GM11168 (cell line): ENCODE results near the gene HAO2.
"Not testable (repeated sequence)": the region's sequence is repeated elsewhere in the genome, so short reads cannot be mapped to it uniquely, and the experiment has no call there.

Experiments used
- in situ Hi-C: fragments of 300-500 bp; cut with MboI; formaldehyde crosslinking; loops from one replicate; pipeline ENCODE4 v1.12.0; 2022; ENCODE audit warnings: low sequenced_read_pairs; ENCODE audit not compliant: unreplicated experiment

HAO2 gene

DNA sequence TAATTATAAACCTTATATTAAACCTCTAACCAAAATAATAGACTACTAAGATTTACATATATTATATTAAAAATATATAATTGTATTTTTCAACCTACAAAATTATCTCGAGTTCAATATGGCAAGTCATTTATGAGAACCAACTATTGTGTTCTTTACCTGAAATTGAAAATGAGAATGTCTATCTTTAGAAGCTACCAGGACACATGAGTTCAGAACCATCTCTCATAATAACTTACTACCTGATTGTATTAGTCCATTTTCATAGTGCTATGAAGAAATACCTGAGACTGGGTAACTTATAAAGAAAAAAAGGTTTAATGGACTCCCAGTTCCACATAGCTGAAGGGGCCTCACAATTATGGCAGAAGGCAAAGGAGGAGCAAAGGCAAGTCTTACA is 6.8 kb downstream of the HAO2 start:
- in situ Hi-C loops: no loop called here

DNA sequence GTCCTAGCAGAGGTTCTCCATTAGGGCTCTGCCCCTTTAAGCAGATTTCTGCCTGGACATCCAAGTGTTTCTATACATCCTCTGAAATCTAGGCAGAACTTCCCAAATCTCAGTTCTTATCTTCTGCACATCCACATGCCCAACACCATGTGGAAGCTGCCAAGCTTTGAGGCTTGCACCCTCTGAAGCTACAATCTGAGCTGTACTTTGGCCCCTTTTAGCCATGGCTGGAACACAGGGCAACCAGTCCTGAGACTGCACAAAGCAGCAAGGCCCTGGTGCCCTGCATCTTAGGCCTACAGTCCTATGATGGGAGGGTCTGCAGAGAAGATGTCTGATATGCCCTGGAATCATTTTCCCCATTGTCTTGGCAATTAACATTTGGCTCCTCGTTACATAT is 8.0 kb downstream of the HAO2 start:
- in situ Hi-C loops: no loop called here

DNA sequence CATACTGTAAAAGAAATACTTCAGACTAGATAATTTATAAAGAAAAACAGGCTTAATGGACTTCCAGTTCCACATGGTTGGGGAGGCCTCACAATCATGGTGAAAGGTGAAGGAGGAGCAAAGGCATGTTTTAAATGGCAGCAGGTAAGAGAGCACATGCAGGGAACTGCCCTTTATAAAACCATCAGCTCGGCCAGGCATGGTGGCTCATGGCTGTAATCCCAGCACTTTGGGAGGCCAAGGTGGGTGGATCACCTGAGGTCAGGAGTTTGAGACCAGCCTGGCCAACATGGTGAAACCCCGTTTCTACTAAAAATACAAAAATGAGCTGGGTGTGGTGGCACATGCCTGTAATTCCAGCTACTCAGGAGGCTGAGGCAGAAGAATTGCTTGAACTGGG is 9.0 kb downstream of the HAO2 start:
- in situ Hi-C loops: not testable (repeated sequence)

DNA sequence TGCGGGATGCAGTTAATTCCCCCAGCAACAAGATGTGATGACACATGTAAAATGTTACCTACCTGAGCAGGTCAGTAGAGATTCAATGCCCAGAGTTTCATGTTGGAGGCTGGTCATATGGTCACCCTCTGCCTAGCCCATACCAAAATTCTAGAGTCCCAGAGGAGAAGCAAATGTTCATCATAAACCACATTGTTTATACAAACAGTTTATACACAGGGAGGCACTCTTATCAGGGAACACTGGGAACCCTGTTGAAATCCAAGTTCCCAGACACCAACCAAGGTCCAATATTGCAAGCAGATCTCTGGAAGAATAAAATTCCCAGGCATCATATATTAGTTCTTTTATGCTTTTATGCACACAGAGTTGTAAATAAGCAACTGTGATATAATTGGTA is 10.5 kb downstream of the HAO2 start:
- in situ Hi-C loops: no loop called here

DNA sequence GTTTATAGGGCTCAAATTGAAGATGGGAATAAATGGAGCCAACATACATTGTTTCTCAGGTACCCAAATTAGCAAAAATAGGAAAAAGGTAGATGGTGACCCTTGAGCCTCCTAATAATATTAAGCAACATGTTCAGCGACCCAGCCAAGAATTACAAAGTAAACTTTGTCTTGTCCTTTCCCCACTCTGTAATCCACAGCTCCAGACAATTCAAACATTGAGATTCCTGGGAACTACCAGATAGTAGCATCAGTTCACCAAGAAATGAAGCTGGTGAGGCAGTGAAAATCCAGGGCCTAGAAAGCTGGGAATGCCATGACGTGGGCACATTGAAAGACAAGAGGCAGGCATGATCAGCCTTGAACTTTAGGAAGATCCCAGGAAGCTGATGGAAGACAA is 11.7 kb downstream of the HAO2 start:
- in situ Hi-C loops: no loop called here

DNA sequence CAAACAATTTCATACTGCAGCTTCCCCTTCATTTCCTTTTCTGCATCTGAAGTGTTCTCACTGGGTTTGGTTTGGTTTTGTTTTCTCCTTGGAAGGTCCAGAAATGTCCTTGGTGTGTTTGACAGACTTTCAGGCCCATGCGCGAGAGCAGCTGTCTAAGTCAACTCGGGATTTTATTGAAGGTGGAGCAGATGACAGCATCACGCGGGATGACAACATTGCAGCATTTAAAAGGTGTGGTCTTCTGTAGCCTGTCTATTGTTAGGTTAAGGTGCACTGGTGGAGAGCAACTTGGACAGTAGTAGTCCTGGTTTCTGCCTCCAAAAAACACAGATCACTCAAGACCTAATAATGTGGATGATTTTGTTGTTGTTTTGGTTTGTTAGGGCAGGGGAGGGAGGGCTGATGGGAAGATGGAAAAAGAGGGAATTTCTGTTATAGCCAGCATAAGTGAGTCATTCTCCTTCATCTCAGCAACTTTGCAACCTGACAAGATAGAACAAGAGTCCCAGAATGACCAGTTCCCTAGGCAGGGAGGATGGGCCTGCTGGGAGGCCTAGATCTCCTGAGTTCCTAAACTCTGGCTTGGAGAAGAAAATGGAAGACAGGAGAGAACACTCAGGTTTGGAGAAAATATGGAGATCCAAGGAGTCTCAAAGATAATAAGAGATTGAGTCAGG is 12.5 kb downstream of the HAO2 start:
- in situ Hi-C loops: no loop called here

DNA sequence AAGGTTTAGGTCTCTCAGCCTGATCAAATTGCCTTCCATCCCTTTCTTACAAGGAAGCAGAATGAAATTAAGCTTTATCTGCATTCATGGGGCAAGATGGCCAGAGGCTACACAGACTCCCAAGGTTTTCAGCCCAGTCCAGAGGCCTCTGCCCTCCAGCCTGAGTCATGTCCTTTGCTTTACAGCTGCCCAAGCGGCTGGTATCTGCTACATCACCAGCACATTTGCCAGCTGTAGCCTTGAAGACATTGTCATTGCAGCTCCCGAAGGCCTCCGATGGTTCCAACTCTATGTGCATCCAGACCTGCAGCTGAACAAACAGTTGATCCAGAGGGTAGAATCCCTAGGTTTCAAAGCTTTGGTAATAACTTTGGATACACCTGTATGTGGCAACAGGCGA is 16.0 kb downstream of the HAO2 start:
- in situ Hi-C loops: no loop called here

DNA sequence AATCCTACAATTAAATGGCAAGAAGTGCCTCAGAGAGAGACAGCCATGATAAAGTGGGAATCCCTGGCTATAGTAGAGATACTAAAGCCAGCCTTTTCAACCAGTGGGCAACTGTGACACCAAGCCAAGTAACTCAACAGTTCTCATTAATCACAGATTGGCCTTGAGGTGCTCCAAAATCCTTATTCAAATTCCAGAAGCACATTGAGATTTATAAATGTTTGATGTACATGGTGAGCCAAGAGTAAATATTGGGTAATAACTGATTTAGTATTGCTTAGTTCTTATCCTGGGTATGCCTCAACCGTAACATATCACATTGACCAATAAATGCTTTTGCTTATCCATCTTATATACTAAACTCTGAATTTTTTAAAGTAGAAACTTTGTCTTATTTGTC is 17.1 kb downstream of the HAO2 start:
- in situ Hi-C loops: no loop called here

DNA sequence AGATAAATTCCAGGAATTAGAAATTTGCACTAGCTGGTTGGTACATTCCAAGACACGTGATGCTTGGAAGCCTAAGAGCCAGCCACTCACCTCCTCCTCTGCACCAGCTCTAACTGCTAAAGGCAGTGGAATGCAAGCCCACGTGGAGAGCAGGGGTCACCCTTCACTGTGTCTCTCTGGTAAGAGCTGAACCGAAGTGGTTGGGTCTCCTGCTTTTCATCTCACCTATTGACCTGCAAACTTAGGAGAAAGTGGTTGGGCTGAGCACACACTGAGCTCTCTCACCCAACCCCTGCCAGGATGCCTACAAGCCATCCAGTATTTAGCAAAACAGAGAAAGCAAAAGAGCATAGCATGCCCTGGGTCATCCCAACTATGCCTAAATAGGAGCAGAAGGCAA is 19.3 kb downstream of the HAO2 start:
- in situ Hi-C loops: no loop called here

DNA sequence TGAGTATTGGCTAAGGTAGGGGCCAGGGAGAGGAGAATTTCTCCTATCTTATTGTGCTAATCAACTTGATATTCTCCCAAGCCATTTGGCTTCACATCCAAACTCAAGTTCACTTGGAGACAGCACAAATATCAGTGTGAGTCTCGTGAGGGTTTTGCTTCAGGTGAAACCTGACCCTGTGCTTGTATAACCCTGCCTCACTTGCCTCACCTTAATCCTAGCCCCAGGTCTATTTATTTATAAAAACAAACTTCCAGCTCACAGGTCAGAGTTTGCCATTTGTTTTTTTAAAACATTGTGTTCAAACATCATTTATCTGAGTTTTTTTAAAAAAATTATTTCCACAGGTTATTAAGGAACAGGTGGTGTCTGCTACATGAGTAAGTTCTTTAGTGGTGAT is 19.9 kb downstream of the HAO2 start:
- in situ Hi-C loops: no loop called here

DNA sequence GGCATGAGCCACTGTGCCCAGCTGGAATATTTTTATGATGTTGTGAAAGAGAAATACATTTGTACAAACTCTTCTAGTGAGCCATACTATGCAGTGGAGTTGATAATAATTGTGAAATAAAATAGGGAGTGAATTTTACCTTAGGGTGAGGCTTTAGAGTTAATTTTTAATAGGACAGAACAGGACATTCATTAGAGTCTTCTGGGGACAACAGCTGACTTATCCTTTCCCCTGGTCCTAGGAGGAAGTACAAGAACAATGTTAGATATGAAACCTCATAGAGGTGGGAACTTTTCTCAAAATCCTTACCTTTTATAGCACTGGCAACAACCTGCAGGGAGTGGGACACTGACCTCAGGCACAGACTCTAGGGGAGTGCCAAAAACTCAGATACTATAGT is 21.9 kb downstream of the HAO2 start:
- in situ Hi-C loops: no loop called here

DNA sequence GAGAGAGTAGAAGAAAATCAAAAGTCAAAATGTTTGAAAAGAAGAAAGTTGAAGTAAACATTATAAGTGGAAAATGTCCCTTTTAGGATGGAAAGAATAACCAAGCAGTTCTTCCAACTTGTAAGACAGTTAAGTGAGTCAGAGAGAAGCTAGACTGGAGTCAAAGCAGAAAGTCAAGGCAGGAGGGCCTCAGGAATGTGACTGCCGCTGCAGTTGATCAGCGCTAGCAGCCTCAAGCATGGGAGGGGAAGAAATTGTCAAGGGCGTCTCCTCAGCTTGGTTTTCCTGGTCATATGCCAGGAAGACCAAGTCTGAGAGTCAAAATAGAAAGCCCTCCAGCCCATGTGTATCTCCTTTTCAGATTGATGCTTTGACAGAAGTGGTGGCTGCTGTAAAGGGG is 23.2 kb downstream of the HAO2 start:
- in situ Hi-C loops: no loop called here

DNA sequence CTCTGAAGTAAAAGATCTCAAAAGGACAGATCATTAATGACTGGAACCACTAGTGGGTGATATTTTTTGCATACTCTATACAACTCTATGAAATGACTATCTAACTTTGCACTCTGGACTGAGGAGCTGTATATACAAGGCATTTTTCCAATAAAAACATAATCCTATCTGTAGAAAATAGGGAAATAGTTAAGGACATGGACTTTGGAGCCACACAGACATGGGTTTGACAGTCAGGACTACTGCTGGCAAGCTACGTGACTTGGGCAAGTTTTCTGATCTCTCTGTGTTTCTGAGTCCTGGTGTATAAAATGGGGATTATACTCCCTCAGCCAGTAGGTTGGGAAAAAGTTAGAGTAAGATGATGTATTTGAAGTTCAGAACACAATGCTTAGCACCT is 25.5 kb downstream of the HAO2 start:
- in situ Hi-C loops: no loop called here

DNA sequence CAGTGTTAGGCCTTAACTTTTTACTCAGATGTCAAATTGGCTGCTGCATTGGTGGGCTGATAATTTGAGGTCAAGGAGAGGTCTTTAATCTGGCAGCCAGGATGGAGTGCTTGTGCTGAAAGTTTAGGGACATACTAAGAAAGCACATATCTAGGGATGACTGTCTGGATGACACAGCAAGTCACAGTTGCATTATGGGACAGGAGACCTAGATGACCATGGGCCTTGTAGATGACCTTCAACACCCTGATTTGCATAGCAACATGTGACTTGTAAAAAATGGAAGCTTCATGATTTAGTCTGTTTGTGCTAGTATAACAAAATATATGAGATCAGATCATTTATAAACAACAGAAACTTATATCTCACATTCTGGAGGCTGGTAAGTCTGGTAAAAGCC is 28.4 kb downstream of the HAO2 start:
- in situ Hi-C loops: no loop called here

DNA sequence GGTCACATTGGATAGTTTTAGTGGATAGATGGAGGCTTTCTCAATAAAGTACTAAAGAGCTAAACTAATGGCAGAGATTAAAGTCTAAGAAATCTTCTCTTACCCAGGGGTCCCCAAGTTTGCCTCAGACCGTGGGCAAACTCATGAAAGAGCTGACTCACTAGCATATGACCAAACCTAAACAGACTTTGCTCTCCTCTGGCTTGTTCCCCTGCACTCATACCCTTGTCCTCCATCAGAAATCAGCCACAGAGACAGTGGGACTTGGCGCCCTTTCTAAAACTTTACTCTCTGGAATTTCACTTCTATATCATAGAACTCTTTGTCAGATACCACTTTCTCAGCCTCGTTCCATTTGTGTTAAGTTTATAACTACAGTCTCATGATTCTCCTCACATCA is 29.4 kb downstream of the HAO2 start:
- in situ Hi-C loops: no loop called here

DNA sequence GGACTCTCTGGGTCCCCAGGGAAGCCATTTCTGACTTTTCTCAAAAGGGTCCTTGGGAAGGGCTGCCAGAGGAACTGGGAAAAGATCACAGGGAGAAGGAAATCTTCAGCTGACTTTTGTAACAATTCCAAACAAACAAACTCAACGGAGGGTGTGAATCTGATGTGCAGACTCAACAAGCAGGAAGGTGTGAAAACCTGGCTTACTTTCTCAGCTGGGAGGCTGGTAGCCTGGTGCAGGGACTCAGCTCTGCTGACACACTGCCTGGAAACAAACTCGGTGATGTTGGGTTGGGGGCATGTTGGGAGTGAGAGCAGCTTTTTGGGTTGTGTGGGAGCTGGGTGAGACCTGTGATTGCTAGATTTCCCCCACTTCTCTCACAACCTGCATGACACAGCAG is 36.2 kb downstream of the HAO2 start:
- in situ Hi-C loops: no loop called here

DNA sequence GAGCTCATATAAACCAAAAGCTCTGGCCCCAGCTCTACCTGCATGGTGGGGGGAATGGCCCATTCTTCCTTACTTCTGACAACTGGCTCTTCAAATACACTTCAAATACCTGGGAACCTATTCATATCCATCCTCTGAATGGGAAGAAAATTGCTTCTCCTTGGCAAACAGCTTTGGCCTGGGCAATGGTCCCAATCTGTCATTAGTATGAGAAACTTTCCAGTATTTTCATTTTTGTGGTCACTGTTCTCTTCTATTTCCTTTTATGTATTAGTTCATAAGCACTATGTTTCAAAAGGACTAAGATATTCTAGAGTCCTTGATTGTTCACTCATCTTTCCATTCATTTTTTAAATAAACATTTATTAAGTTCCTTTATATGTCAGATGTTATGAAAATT is 41.1 kb downstream of the HAO2 start:
- in situ Hi-C loops: no loop called here

DNA sequence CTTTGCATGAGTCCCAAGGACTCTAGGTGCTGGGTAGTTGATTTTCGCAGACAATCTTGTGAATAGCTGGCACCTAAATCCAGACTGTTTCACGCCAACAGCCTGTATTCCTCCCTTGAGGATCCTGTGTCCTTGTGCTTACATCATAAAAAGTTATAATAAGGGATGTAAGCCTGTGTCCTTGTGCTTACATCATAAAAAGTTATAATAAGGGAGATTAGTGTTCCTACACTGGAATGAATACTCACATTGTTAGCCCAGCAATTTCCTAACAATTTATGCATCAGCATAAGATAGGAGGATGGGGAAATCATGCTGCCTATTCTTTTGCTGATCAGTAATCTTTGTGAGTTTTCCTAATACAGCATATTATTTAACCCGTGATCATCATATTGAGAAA is 42.4 kb downstream of the HAO2 start:
- in situ Hi-C loops: no loop called here

DNA sequence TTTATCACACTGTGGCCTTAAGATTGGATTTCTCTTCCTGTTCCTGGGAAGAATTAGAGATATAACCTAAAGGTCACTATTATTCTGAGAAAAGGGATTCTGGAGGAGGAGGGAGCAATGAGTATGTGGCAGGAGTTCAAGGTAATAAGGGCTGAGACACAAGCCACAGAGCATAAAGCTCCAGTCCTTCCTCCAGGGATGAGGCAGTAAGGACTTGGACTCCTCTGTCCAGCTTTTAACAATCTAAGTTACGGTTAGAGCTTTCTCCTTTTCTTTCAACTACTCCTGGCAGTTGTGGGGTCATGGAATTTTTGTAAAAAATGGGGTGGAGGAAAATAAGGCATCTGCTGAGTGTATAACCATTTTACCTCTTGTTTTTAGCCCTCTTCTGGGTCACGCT is 46.4 kb downstream of the HAO2 start, which contains the start of gene HSD3B2:
Gene HSD3B2 (plus strand): TSS at position 201 of the 400 bp plus-strand sequence. CDS start 270 bp downstream, outside the sequence.
- in situ Hi-C loops: no loop called here

DNA sequence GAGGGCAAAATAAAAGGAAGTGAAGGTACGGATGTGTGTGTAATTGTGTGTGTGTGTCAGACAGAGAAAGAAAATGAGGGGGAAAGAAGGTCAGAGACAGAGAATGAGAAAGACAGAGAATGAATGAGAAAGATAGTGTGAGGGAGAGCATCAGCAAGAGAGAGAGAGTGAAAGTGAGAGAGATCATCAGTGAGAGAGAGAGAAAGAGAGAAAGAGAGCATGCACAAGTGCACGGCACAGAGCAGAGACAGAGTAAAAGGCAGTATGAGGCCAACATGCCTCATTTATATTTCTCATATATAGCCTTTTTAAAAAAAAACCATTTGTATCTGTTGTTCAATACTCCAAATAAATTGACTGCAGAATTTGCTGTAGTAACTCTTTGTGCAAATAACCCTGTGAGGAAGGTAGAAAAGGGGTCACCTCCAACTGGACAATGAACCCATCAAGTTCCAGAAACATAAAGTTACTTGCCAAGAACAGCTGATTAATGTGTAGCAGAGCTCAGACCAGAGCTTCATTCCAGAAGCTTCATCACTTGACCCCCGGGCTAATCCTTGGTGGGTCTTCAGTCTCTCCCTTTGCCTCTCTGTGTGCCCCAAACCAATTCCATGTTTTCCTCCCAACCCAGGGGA is 47.5 kb downstream of the HAO2 start:
- in situ Hi-C loops: no loop called here

DNA sequence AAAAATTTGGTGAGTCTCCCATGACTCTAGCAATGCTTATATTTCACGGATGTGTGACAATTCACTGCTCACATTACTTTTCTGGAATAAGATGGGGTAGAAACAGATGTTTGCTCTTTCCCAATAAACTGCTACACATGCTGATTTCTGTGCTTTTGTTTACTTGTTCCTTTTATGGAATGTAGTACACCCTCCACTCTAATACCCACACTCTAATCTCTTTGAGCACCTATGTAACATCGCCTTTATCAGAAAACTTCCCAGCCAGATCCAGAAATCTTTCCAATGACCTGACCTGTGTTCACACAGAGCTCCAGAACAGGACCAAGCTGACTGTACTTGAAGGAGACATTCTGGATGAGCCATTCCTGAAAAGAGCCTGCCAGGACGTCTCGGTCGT is 50.5 kb downstream of the HAO2 start:
- in situ Hi-C loops: no loop called here

DNA sequence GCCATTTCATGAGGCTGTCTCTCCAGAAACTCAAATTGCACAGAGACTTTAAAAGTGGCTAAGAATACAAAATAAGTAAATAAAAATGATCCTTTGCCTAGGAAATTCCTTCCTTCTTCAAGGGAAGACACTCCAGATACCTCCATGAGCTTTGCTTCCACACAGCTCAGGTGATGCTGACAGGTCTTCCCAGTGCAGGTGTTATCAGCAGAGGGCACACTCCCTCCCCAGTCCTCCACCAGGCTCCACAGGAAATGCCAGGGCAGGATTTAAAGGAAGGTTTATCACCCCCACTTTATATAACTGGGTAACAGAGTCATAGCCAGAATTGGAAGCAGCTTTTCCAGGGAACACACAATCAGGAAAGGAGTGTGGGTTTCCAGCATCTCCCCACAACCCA is 52.1 kb downstream of the HAO2 start:
- in situ Hi-C loops: no loop called here
